GM15510 (cell line): Measurements from ENCODE around the gene SERGEF.

Source experiments
- POLR2A ChIP-seq: IDR thresholded peaks from 3 replicates; pipeline ENCODE4 v1.6.1; 2011; ENCODE audit warnings: borderline replicate concordance; ENCODE audit not compliant: insufficient read length; ENCODE audit errors: extremely low read depth

The SERGEF gene

DNA sequence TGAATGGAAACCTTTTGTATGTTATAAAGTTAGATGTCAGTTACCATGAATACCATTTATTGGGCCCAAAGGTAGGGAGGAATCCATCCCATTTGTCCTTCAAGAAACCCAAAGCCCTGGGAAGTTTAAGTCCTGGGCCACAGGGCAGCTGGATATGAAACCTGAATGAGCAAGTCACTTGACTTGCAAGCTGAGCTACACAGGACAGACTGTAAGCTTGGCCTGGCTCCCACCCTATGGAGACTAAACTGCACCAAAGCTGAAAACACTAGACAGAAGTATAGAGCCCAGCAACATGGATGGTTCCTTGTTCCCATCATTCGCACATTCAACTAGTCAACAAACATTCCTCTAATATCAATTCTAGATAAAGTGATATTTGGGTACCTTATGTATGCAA is 207.0 kb downstream of the SERGEF start:
- TF ChIP-seq POLR2A = no peak

DNA sequence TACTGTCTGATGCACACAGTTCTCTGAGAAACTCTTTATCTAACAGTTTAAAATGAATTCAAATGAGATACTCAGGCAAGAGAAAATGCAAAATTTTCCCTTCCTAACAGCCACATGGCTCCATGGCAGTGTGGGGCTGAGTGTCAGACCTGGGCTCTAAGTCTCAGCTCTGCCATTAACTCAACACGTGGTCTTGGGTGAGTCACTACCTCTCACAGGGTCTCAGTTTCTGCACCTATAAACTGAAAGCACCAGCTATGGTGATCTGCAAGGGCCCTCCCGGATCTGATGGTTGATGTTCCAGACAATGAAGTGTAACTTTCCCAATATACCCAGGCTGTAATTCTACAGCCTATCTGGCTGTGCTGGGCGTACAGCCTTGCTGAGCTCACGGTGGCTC is 207.8 kb downstream of the SERGEF start:
- TF ChIP-seq POLR2A = no peak

GRCh38 chr11:17803754-17804334 is 209.0 kb downstream of the SERGEF start:
- TF ChIP-seq POLR2A = no peak

DNA sequence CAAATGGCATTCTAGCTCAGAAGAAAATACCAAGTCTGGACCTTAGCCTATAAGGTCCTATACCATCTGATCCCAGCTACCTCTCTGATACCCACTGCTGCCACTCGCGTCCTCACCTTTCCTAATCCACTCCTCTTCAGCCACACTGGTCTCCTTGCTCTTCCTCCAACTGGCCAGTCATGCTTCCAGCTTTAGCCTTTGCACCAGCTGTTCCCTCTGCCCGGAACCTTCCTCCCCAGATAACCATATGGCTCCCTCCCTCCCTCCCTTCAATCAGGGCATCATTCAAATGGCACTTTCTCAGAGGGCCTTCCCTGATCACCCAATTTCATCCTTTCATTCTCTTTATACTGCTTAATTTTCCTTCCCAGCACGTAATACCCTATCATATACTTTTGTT is 210.4 kb downstream of the SERGEF start:
- no peak for TF ChIP-seq POLR2A

GRCh38 chr11:17801166-17801565 is 211.7 kb downstream of the SERGEF start:
- TF ChIP-seq POLR2A = no peak

DNA sequence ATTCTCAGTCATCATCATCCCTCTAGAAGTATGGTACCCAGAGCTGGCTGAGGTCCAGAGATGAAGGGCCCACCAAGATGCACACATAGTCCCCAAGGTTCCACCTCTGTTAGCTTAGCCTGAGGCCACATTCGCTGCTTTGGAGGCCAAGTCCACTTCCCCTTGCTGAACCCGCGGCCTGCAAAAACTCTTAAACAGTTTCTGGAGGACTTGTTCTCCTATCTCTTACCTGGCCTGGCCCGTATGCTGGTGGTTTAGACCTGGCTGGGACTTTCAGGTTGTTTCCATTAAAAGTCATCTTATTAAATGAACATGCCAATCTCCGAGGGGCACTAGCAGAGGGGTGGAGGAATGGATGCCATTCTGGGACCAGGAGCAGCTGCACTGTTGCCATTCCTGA is 213.7 kb downstream of the SERGEF start:
- no peak for TF ChIP-seq POLR2A

GRCh38 chr11:17798716-17799115 is 214.1 kb downstream of the SERGEF start:
- no peak for TF ChIP-seq POLR2A

DNA sequence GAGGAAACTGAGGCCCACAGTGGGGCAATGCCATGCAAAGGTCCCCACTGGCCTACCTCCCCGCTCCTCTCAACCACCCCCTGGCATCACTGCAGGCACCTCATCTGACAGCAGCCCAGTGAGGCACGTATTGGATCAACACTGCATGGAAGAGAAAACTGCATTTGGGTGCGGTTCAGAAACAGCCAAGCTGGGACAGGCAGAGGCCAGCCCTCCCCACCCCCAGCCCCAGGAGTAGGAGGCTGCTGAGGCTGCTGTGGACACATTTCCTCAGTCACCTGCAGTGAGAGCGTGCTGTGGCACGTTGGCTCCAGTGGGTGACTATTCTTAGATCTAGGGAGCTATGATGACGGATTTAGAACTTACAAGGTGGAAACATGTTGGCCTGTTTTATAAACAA is 214.6 kb downstream of the SERGEF start:
- TF ChIP-seq POLR2A = no peak

GRCh38 chr11:17796154-17796553 is 216.7 kb downstream of the SERGEF start:
- no peak for TF ChIP-seq POLR2A

- no peak for TF ChIP-seq POLR2A
Measured at GRCh38 chr11:17794981-17795380, 217.9 kb downstream of the SERGEF start.

GRCh38 chr11:17793642-17794170 is 219.1 kb downstream of the SERGEF start:
- TF ChIP-seq POLR2A = no peak

DNA sequence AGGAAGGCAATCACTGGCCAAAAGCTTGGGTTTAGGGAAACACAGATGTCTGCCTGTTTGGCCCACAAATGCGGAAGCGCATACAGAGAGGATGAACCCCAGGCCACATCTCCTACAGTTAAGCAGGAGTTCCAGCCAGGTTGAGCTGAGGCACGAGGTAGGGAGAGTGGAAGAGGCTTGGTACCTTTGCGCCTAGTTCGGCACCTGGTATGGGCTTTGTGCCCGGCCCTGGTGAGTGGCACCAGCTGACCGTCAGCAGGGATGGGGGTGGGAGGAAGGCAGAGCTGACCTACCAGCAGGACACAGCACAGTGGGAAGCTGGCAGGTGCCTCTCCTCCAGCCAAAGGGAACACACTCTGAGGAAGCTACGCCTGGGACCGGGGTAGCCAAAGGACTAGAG is 220.7 kb downstream of the SERGEF start:
- no peak for TF ChIP-seq POLR2A

GRCh38 chr11:17791144-17791543 is 221.7 kb downstream of the SERGEF start:
- TF ChIP-seq POLR2A = no peak

- TF ChIP-seq POLR2A = no peak
Measured at GRCh38 chr11:17790453-17790852, 222.4 kb downstream of the SERGEF start.

DNA sequence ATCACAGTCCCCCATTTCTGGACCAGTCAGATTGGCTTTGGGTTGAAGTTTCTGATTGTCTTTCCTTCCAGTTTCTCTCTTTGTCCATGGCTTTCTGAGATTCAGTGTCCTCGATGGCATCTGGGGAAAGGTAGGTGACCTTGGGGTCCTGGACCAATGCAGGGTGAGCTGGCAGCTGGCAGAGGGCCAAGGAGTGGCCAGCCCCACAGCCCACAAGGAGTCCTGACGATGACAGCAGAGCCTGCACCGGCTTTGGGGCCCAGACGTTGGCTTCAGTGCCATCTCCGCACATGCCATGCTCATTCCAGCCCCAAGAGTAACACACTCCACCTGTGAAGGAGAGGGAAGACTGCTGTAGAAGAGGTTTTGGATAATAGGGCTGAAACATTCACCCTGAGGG is 224.8 kb downstream of the SERGEF start:
- TF ChIP-seq POLR2A = no peak

DNA sequence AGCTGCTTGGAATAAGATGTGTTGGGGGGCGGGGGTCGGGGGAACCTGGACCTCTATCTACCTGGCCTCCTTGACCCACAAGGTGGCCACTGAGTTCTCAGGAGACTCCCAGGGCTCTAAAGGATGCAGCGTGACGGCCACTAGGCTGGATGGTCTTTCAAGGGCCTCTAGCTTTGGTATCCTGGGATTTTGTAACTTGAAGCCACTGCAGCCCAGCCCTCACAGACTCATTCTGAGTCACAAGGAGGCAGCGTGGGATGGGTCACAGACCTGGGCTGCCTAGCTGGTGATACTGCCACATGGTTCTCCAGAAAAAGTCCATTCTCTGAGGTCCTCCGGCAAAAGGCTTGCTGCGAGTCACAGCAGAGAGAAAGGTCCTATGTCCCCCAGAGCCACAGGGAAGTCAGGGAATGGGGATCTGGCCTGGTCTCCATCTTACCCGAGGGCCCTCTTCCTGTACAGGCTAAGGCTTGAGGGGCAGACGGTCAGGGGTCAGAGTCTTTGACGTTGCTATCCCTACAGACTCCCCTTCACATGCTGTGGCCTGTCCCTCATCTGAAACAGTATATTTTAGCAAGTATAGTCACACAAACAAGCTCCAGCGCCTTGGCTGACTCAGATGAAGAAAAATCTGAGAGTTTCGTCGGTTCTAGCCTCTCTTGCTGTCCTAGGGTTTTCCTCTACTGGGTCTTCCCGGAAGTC is 225.9 kb downstream of the SERGEF start:
- TF ChIP-seq POLR2A = no peak
